ENCODE results near the gene CIDEB. TPM values are rescaled to one million over a fixed set of nuclear protein-coding genes. Genes with fewer than 3 reads are reported as not detected.

Gene CIDEB
- total and polyA plus RNA-seq, 2 of the 13 experiments (the other 11 are each of a cell fraction or from before 2014, with no cell fraction given) = 35.8 to 110 TPM

DNA sequence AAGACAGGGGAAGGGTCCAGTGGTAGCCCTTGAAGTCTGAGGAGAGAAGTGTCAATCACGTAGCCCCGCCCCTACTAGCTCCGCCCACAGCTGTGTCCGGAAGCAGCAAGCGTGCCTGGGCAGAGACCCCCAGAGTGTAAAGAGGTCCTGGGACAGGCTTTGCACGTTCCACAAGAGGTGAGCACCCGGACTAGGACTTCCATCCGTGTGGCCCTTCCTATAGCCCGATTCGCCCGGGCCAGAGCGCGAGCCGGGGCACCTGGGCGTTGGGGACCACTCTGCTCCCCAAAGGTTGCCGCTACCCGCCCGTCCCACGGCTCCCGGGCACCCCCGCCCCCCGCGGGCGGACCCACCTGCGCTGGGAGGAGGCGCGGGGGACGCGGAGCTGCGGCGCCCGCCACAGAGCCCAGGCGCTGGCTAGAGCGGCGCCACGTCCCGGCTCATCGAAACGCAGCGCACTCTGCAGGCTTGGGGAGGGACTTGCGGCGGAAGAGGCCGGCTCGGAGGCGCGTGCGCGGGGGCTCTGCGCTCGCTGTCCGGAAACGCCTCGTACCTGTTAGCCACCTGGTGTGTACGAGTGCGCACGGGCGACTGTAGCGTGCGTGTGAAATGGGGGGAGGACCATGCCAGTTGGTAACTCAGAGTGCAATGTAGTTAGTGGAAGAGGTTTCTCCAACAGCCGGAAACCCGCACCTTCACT lies 36.5 kb downstream of the CIDEB start, which contains the start of gene RABGGTA (continued):
- TF ChIP-seq RXRB (CRISPR knock-in tag; IDR thresholded peaks at IDR 0.05; ENCODE audit: borderline replicate concordance) = peak; percentile 93
- TF ChIP-seq POGZ (CRISPR knock-in tag; IDR thresholded peaks at IDR 0.05) = peak; percentile 100
- TF ChIP-seq FOXP4 (CRISPR knock-in tag; IDR thresholded peaks at IDR 0.05) = peak; percentile 93
- peak; percentile 99 for TF ChIP-seq KMT2A (CRISPR knock-in tag; IDR thresholded peaks at IDR 0.05)
- TF ChIP-seq FOXO4 (CRISPR knock-in tag; conservative IDR thresholded peaks at IDR 0.05) = 0 out of 2 replicates have a peak, but pooled peaks have one; percentile 95
- TF ChIP-seq ZNF264 (CRISPR knock-in tag; IDR thresholded peaks at IDR 0.05) = peak; percentile 99
- no peak for TF ChIP-seq SCMH1 (CRISPR knock-in tag; IDR thresholded peaks at IDR 0.05; ENCODE audit: borderline replicate concordance)
- TF ChIP-seq ZBTB26 (CRISPR knock-in tag; IDR thresholded peaks at IDR 0.05; ENCODE audit: borderline replicate concordance) = peak; percentile 95
- TF ChIP-seq, protein P1, sequence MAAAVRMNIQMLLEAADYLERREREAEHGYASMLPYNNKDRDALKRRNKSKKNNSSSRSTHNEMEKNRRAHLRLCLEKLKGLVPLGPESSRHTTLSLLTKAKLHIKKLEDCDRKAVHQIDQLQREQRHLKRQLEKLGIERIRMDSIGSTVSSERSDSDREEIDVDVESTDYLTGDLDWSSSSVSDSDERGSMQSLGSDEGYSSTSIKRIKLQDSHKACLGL (CRISPR knock-in tag; IDR thresholded peaks at IDR 0.05) = peak; percentile 100
- peak; percentile 63 for TF ChIP-seq ZNF367 (CRISPR knock-in tag; IDR thresholded peaks at IDR 0.05; ENCODE audit: borderline replicate concordance)
- TF ChIP-seq AGO1 (IDR thresholded peaks at IDR 0.05; ENCODE audit: low read depth, low read length, poor library complexity, severe bottlenecking) = peak; percentile 84
- no peak for TF ChIP-seq ZNF33A (CRISPR knock-in tag; IDR thresholded peaks at IDR 0.05; ENCODE audit: borderline replicate concordance)
- TF ChIP-seq, protein P2, sequence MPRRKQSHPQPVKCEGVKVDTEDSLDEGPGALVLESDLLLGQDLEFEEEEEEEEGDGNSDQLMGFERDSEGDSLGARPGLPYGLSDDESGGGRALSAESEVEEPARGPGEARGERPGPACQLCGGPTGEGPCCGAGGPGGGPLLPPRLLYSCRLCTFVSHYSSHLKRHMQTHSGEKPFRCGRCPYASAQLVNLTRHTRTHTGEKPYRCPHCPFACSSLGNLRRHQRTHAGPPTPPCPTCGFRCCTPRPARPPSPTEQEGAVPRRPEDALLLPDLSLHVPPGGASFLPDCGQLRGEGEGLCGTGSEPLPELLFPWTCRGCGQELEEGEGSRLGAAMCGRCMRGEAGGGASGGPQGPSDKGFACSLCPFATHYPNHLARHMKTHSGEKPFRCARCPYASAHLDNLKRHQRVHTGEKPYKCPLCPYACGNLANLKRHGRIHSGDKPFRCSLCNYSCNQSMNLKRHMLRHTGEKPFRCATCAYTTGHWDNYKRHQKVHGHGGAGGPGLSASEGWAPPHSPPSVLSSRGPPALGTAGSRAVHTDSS (CRISPR knock-in tag; conservative IDR thresholded peaks at IDR 0.05) = peak; percentile 97; the same call in 1 of the 2 replicates
- TF ChIP-seq ZNF235 (CRISPR knock-in tag; IDR thresholded peaks at IDR 0.05; ENCODE audit: borderline replicate concordance) = peak; percentile 100
- TF ChIP-seq GTF2F1 (IDR thresholded peaks at IDR 0.05; ENCODE audit: low read length) = no peak
- peak; percentile 99 for TF ChIP-seq MTA1 (CRISPR knock-in tag; IDR thresholded peaks at IDR 0.05; ENCODE audit: borderline replicate concordance)
- TF ChIP-seq, protein P3, sequence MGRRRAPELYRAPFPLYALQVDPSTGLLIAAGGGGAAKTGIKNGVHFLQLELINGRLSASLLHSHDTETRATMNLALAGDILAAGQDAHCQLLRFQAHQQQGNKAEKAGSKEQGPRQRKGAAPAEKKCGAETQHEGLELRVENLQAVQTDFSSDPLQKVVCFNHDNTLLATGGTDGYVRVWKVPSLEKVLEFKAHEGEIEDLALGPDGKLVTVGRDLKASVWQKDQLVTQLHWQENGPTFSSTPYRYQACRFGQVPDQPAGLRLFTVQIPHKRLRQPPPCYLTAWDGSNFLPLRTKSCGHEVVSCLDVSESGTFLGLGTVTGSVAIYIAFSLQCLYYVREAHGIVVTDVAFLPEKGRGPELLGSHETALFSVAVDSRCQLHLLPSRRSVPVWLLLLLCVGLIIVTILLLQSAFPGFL (CRISPR knock-in tag; IDR thresholded peaks at IDR 0.05) = peak; percentile 79; the same call in 1 of the 2 replicates
- TF ChIP-seq HNRNPLL (IDR thresholded peaks at IDR 0.05; ENCODE audit: low read depth, low read length, poor library complexity, severe bottlenecking) = peak; percentile 96
- 0 out of 2 replicates have a peak, but pooled peaks have one; percentile 59 for TF ChIP-seq ZNF615 (CRISPR knock-in tag; IDR thresholded peaks at IDR 0.05; ENCODE audit: borderline replicate concordance)
- TF ChIP-seq ZNF446 (CRISPR knock-in tag; IDR thresholded peaks at IDR 0.05) = peak; percentile 99
- peak; percentile 91 for TF ChIP-seq CHCHD3 (CRISPR knock-in tag; IDR thresholded peaks at IDR 0.05)

Measured in HepG2 (cell line).